ENCODE measurements around the gene PAFAH2. TPM values are rescaled to one million over a fixed set of nuclear protein-coding genes. Genes with fewer than 3 reads are reported as not detected.

Gene PAFAH2
- total RNA-seq, 2 donors from 2014 or later = 11.6 to 13.3 TPM

DNA sequence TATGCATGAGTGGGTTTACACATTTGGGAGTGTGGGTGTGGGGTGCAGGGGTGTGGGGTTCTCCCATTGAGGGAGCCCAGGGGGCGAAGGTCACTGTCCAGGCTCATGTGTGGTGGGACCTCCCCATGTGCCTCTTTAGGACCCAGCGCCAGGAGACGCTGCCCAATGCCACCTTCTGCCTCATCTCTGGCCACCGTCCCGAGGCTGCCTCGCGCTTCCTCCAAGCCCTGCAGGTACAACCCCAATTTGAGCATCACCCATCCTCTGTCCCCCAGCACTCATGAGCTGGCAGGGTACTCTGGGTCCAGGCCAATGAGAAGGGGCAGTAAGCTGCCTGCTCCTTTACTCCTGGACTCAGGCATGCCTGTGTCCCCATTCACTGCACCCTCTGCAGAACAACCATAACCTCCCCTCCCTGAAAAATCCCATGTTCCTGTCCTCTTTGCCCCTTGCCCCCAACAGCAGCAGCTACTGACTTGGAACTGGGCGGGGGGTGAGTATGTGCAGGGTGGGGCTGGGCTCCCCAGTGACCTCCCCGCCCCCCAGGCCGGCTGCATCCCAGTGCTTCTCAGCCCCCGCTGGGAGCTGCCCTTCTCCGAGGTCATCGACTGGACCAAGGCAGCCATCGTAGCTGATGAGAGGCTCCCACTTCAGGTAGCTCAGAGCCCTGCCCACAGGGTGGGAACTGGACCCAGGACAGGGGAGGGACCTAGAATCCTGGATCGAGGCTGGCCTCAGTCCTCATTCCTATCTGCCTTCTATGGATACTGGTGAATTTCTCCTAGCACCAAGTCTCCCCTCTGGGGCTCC lies 31.4 kb upstream of the PAFAH2 start:
- Mint-ChIP-seq H3K27me3 (ENCODE audit: insufficient read depth) (peaks cover 28% of the 10 kb centered on the region), H3K27ac (no peak overlapping the region), H3K4me1 (peaks cover 6% of the 10 kb centered on the region), H3K36me3 (ENCODE audit: low read depth) (no peaks in the 10 kb centered on the region), H3K9me3 (no peaks in the 10 kb centered on the region), H3K4me3 (no peak overlapping the region)
- no peak overlapping the region for H3K27ac ChIP-seq (ENCODE audit: low read depth, low read length)
- no peak for DNase-seq
- 69 to 90% methylated on average over 8 to 15 of the region's 15 CpGs for WGBS, 2 experiments (ENCODE audit: insufficient coverage in 1 of 2, insufficient read length in 1 of 2)
- TF ChIP-seq, protein P1, sequence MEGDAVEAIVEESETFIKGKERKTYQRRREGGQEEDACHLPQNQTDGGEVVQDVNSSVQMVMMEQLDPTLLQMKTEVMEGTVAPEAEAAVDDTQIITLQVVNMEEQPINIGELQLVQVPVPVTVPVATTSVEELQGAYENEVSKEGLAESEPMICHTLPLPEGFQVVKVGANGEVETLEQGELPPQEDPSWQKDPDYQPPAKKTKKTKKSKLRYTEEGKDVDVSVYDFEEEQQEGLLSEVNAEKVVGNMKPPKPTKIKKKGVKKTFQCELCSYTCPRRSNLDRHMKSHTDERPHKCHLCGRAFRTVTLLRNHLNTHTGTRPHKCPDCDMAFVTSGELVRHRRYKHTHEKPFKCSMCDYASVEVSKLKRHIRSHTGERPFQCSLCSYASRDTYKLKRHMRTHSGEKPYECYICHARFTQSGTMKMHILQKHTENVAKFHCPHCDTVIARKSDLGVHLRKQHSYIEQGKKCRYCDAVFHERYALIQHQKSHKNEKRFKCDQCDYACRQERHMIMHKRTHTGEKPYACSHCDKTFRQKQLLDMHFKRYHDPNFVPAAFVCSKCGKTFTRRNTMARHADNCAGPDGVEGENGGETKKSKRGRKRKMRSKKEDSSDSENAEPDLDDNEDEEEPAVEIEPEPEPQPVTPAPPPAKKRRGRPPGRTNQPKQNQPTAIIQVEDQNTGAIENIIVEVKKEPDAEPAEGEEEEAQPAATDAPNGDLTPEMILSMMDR (conservative IDR thresholded peaks at IDR 0.05) = no peak
- no peak overlapping the region for H3K4me3 ChIP-seq (ENCODE audit: low read length)
- no peaks in the 10 kb centered on the region for H3K36me3 ChIP-seq (ENCODE audit: control insufficient read depth, insufficient read depth, low read length)
- no peak overlapping the region for H3K9ac ChIP-seq (ENCODE audit: extremely low read depth, low read length, poor library complexity, severe bottlenecking)
- H3K9me3 ChIP-seq (ENCODE audit: control insufficient read depth, low read length) = no peaks in the 10 kb centered on the region
- H3K27me3 ChIP-seq (ENCODE audit: control insufficient read depth, insufficient read depth, low read length, poor library complexity, severe bottlenecking) = peaks cover 15% of the 10 kb centered on the region
- no peaks in the 10 kb centered on the region for H3K4me1 ChIP-seq (ENCODE audit: control insufficient read depth, insufficient read depth, low read length)

DNA sequence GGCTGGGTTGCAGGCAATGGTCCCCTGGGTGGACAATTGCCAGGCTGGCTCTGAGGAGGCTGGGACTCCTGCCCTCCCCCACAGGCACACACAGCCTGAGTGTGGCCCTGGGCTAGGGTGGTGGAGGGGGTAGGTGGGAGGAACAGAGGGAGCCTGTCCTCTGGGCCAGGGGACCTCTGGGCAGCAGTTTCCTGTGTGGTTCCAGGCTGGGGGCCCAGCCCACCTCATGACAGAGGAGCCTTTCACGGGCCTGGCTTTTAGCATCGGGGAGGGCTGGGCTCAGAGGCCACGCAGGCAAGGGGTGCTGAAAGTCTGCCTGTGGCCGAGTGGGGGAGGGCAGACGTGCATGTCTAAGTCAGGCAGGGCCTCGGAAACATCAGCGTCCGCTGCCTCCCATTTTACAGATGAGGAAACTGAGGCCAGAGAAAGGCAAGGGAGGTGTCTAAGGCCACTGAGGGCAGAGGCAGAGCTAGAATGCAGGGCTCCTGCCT lies 30.7 kb upstream of the PAFAH2 start:
- H3K27ac Mint-ChIP-seq = no peak overlapping the region

DNA sequence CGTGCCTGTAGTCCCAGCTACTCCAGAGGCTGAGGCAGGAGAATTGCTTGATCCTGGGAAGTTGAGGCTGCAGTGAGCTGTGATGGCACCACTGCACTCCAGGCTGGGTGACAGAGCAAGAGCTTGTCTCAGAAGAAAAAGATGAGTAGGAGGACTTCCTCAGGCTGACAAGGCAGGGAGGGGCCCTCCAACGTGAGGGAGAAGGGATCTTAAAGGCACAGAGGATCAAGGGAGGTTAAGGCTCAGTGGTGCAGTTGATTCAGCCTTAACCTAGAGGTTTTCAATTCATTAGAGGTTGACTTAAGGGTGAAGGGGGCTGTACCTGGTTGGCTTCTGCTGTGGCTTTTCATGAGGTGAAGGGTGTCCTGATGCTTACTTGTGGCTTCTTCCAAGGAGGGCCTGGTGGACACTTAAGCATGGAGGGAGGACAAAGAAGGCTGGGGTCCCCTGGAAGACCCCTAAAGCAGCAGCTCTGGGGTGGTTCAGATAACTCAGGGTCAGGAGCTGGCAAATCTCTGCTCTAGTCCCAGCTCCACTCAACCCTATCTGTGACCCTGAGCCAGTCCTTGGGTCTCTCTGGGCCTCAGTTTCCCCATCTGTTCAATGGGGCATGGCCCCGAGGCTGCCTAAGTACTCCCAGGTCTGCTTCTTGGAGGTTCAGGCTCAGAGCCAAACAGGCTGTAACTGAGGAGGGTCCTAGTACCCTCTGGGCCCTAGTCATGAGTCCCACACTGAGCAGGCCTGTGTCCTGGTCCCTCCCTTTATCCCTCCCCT lies 30.0 kb upstream of the PAFAH2 start:
- no peaks in the 10 kb centered on the region for H3K9me3 ChIP-seq (ENCODE audit: control insufficient read depth, low read length)
- H3K27me3 ChIP-seq (ENCODE audit: control insufficient read depth, insufficient read depth, low read length, poor library complexity, severe bottlenecking) = peaks cover 5% of the 10 kb centered on the region
- H3K36me3 ChIP-seq (ENCODE audit: control insufficient read depth, insufficient read depth, low read length) = no peaks in the 10 kb centered on the region
- H3K4me3 ChIP-seq (ENCODE audit: low read length) = no peak overlapping the region
- TF ChIP-seq, protein P1 (conservative IDR thresholded peaks at IDR 0.05) = no peak
- no peaks in the 10 kb centered on the region for H3K4me1 ChIP-seq (ENCODE audit: control insufficient read depth, insufficient read depth, low read length)
- no peak overlapping the region for H3K9ac ChIP-seq (ENCODE audit: extremely low read depth, low read length, poor library complexity, severe bottlenecking)
- H3K27ac ChIP-seq (ENCODE audit: low read depth, low read length) = no peak overlapping the region
- Mint-ChIP-seq H3K27ac (no peak overlapping the region), H3K4me3 (no peak overlapping the region), H3K27me3 (ENCODE audit: insufficient read depth) (peaks cover 16% of the 10 kb centered on the region), H3K4me1 (peaks cover 6% of the 10 kb centered on the region), H3K36me3 (ENCODE audit: low read depth) (no peaks in the 10 kb centered on the region), H3K9me3 (no peaks in the 10 kb centered on the region)
- DNase-seq = no peak
- WGBS, 2 experiments (ENCODE audit: insufficient coverage in 1 of 2, insufficient read length in 1 of 2) = 63 to 66% methylated on average over 2 to 3 of the region's 3 CpGs

More for the DNA sequence above, 30.7 kb upstream of the PAFAH2 start:
- TF ChIP-seq, protein P1 (conservative IDR thresholded peaks at IDR 0.05) = no peak
- no peak for DNase-seq
- H3K36me3 ChIP-seq (ENCODE audit: control insufficient read depth, insufficient read depth, low read length) = no peaks in the 10 kb centered on the region
- Mint-ChIP-seq H3K27me3 (ENCODE audit: insufficient read depth) (peaks cover 21% of the 10 kb centered on the region), H3K4me3 (no peak overlapping the region), H3K9me3 (no peaks in the 10 kb centered on the region), H3K36me3 (ENCODE audit: low read depth) (no peaks in the 10 kb centered on the region), H3K4me1 (peaks cover 6% of the 10 kb centered on the region)
- no peaks in the 10 kb centered on the region for H3K4me1 ChIP-seq (ENCODE audit: control insufficient read depth, insufficient read depth, low read length)
- H3K27ac ChIP-seq (ENCODE audit: low read depth, low read length) = no peak overlapping the region
- peaks cover 7% of the 10 kb centered on the region for H3K27me3 ChIP-seq (ENCODE audit: control insufficient read depth, insufficient read depth, low read length, poor library complexity, severe bottlenecking)
- WGBS, 2 experiments (ENCODE audit: insufficient coverage in 1 of 2, insufficient read length in 1 of 2) = 88 to 90% methylated on average over 4 to 8 of the region's 8 CpGs
- H3K4me3 ChIP-seq (ENCODE audit: low read length) = no peak overlapping the region
- no peak overlapping the region for H3K9ac ChIP-seq (ENCODE audit: extremely low read depth, low read length, poor library complexity, severe bottlenecking)
- no peaks in the 10 kb centered on the region for H3K9me3 ChIP-seq (ENCODE audit: control insufficient read depth, low read length)

All from endodermal cell (in vitro differentiated cells).